Activated B cell treated with CpG ODN at 0.5 μM for 24 hours (primary cell): ENCODE measurements around the gene TBKBP1. TPM values are rescaled to one million over a fixed set of nuclear protein-coding genes. Genes with fewer than 3 reads are reported as not detected.

ENCODE experiments used
- ATAC-seq: fragments of 200-7000 bp; cut with Tn5 transposase; one replicate; pipeline ENCODE4 v1.10.0; 2021; ENCODE audit warnings: low read depth, mild to moderate bottlenecking, moderate library complexity
- CTCF ChIA-PET: fragments of 350-600 bp; sonication (Branson Sonifier 250); formaldehyde crosslinking; loops from one replicate; lab custom pipeline; 2021; ENCODE audit warnings: antibody characterized with exemption; lab: Charles Lee
- POLR2A ChIA-PET: fragments of 350-600 bp; sonication (Branson Sonifier 250); formaldehyde crosslinking; loops from one replicate; lab custom pipeline; 2021; ENCODE audit warnings: antibody characterized with exemption; lab: Charles Lee
- DNase-seq: peaks from one replicate; pipeline ENCODE4 v3.0.0; 2022
- H3K27ac Mint-ChIP-seq: one replicate; pipeline ENCODE4 v1.8.0; 2020; ENCODE audit warnings: mixed read lengths
- H3K27me3 Mint-ChIP-seq: one replicate; pipeline ENCODE4 v1.8.0; 2021; ENCODE audit warnings: mixed read lengths
- H3K36me3 Mint-ChIP-seq: one replicate; pipeline ENCODE4 v1.8.0; 2021; ENCODE audit warnings: low read depth, mixed read lengths
- H3K4me1 Mint-ChIP-seq: one replicate; pipeline ENCODE4 v1.8.0; 2021; ENCODE audit warnings: mixed read lengths
- H3K4me3 Mint-ChIP-seq: one replicate; pipeline ENCODE4 v1.8.0; 2020; ENCODE audit warnings: mild to moderate bottlenecking, mixed read lengths
- H3K9me3 Mint-ChIP-seq: one replicate; pipeline ENCODE4 v1.8.0; 2020; ENCODE audit warnings: mixed read lengths
- CTCF ChIP-seq: fragments of 200-600 bp; IDR thresholded peaks from one replicate; pipeline ENCODE4 v1.8.0; 2022; ENCODE audit warnings: antibody characterized with exemption, mild to moderate bottlenecking
- intact Hi-C: fragments of 100-400 bp; cut with micrococcal nuclease; formaldehyde crosslinking; loops from one replicate; pipeline ENCODE4 v1.15.1; 2024
- total RNA-seq: library from RNA; stranded (reverse); gene quantifications from 2 replicates; pipeline ENCODE4 v1.2.3, GENCODE V29; 2022

TBKBP1 gene
- total RNA-seq, 1 donor from 2014 or later = 4.1 TPM

- intact Hi-C loops = loop anchor here (2.0 kb wide), 2 partner anchors 19 to 93 kb away; no protein-coding TSS in a partner anchor
Measured at GRCh38 chr17:47697906-47698711, 4.1 kb downstream of the TBKBP1 start.

GRCh38 chr17:47698749-47699535, 5.0 kb downstream of the TBKBP1 start:
- Mint-ChIP-seq H3K27ac (peak overlapping the region; percentile 56), H3K27me3 (no peaks in the 10 kb centered on the region), H3K36me3 (no peaks in the 10 kb centered on the region), H3K4me3 (no peak overlapping the region), H3K9me3 (no peaks in the 10 kb centered on the region), H3K4me1 (peaks cover 49% of the 10 kb centered on the region)
- TF ChIP-seq CTCF = no peak
- peak; percentile 36 for ATAC-seq
- peak; percentile 69 for DNase-seq
- ChIA-PET POLR2A (interaction anchor here (1.3 to 2.2 kb wide), 2 partner anchors 28 to 34 kb away, joined by 10 to 16 read pairs; partner anchors contain the start of gene TBX21), CTCF (interaction anchor here (1.0 to 5.2 kb wide), 8 partner anchors 16 to 103 kb away, joined by 3 to 64 read pairs (median 10); partner anchors contain the start of gene TBX21)
- intact Hi-C loops = loop anchor here (1.0 to 2.0 kb wide), 6 partner anchors 18 to 103 kb away; partner anchors contain the start of gene TBX21

More at GRCh38 chr17:47697906-47698711, 4.1 kb downstream of the TBKBP1 start:
- CTCF ChIA-PET = interaction anchor here (0.8 to 5.2 kb wide), 11 partner anchors 10 to 92 kb away, joined by 3 to 64 read pairs (median 4); partner anchors contain the start of genes KPNB1 and TBX21
- DNase-seq (no peak), ATAC-seq (no peak)
- no peak for TF ChIP-seq CTCF
- Mint-ChIP-seq H3K4me1 (peaks cover 45% of the 10 kb centered on the region), H3K36me3 (no peaks in the 10 kb centered on the region), H3K27me3 (no peaks in the 10 kb centered on the region), H3K27ac (no peak overlapping the region), H3K4me3 (no peak overlapping the region), H3K9me3 (no peaks in the 10 kb centered on the region)
- POLR2A ChIA-PET = interaction anchor here (0.6 to 2.2 kb wide), 6 partner anchors 21 to 1146 kb away, joined by 3 to 10 read pairs (median 4); partner anchors contain the start of gene TBX21

GRCh38 chr17:47699536-47699840, 5.5 kb downstream of the TBKBP1 start:
- no peak overlapping the region for H3K27ac Mint-ChIP-seq

More at GRCh38 chr17:47699536-47699840, 5.5 kb downstream of the TBKBP1 start:
- intact Hi-C loops = loop anchor here (1.0 to 2.0 kb wide), 6 partner anchors 17 to 103 kb away; partner anchors contain the start of gene TBX21
- Mint-ChIP-seq H3K4me1 (peaks cover 54% of the 10 kb centered on the region), H3K4me3 (no peak overlapping the region), H3K9me3 (no peaks in the 10 kb centered on the region), H3K27me3 (no peaks in the 10 kb centered on the region), H3K36me3 (no peaks in the 10 kb centered on the region)
- ATAC-seq (no peak), DNase-seq (no peak)
- CTCF ChIA-PET = interaction anchor here (1.0 to 5.2 kb wide), 8 partner anchors 16 to 102 kb away, joined by 3 to 64 read pairs (median 10); partner anchors contain the start of gene TBX21
- TF ChIP-seq CTCF = no peak
- POLR2A ChIA-PET = interaction anchor here (1.3 to 2.2 kb wide), 2 partner anchors 27 to 34 kb away, joined by 10 to 16 read pairs; partner anchors contain the start of gene TBX21
